Activated CD8-positive, alpha-beta T cell treated with anti-CD3 and anti-CD28 coated beads, Interleukin-2, amount 10 ng/mL, durations not matched to agents 7 days and 5 days (primary cell): ENCODE results near the gene ARMC9. TPM values are rescaled to one million over a fixed set of nuclear protein-coding genes. Genes with fewer than 3 reads are reported as not detected.

Source experiments
- ATAC-seq: fragments of 150-1000 bp; cut with Tn5 transposase; one replicate; pipeline ENCODE4 v1.10.0; 2021; ENCODE audit warnings: moderate library complexity
- CTCF ChIA-PET: fragments of 350-600 bp; sonication (Branson Sonifier 250); formaldehyde crosslinking; loops from one replicate; lab custom pipeline; 2021; ENCODE audit warnings: antibody characterized with exemption; lab: Charles Lee
- POLR2A ChIA-PET: fragments of 350-600 bp; sonication (Branson Sonifier 250); formaldehyde crosslinking; loops from one replicate; lab custom pipeline; 2021; ENCODE audit warnings: antibody characterized with exemption; lab: Charles Lee
- DNase-seq: peaks from one replicate; pipeline ENCODE4 v3.0.0-alpha.2; 2020
- H3K27ac Mint-ChIP-seq: one replicate; pipeline ENCODE4 v1.8.0; 2021; ENCODE audit warnings: mild to moderate bottlenecking, mixed read lengths
- H3K27me3 Mint-ChIP-seq: one replicate; pipeline ENCODE4 v1.8.0; 2021; ENCODE audit warnings: low read depth, mixed read lengths
- H3K36me3 Mint-ChIP-seq: one replicate; pipeline ENCODE4 v1.8.0; 2021; ENCODE audit warnings: low read depth, mixed read lengths
- H3K4me1 Mint-ChIP-seq: one replicate; pipeline ENCODE4 v1.8.0; 2021; ENCODE audit warnings: low read depth, mixed read lengths
- H3K4me3 Mint-ChIP-seq: one replicate; pipeline ENCODE4 v1.8.0; 2021; ENCODE audit warnings: mild to moderate bottlenecking, mixed read lengths
- H3K9me3 Mint-ChIP-seq: one replicate; pipeline ENCODE4 v1.8.0; 2022; ENCODE audit warnings: mixed read lengths; ENCODE audit not compliant: insufficient read depth
- total RNA-seq, 2 experiments: library from RNA; stranded (reverse); gene quantifications; one replicate each; pipeline ENCODE4 v1.2.3, GENCODE V29; 2021

ARMC9 gene
- total RNA-seq, 2 experiments from 2014 or later = 0.65 to 0.92 TPM

DNA sequence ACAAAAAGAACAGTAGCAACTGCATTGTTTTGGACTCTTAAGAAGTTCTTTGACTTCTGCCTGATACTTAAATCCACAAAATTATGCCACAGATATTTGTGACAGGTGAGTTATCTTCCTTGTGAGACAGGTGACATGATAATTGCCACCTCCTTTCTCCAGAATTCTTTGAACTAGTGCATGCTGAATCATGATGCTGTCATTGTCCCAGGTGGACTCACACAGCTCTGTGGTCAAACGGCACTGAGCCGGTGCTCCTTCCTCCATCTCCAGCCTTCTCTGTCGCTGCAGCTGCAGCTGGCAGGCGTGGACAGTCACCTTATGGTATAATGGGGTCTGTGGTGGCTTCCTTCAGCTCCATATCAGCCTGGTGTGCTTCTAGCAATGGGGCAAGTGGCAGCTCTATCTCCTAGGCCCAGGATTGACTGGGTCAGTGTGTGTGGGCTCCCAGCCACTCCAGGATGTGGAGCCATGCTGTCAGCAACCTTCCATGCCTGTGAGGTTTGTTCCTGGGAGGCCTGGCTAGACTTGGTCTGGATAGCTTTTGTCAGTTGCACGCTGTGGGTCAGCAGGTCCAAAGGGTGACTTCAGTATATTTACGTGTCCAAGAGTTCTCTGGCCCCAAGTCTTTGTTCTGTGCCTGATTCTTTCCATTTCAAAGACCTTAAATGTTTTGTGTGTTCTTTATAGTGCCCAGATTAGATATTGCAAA lies 15.7 kb downstream of the ARMC9 start:
- Mint-ChIP-seq H3K27me3 (no peaks in the 10 kb centered on the region), H3K36me3 (no peaks in the 10 kb centered on the region), H3K27ac (no peak overlapping the region), H3K9me3 (no peaks in the 10 kb centered on the region), H3K4me3 (no peak overlapping the region), H3K4me1 (peaks cover under 1% of the 10 kb centered on the region)
- ATAC-seq (no peak), DNase-seq (no peak)
- ChIA-PET POLR2A (no interaction called here), CTCF (interaction anchor here (0.6 to 1.7 kb wide), 2 partner anchors 14 to 89 kb away, joined by 3 to 6 read pairs; partner anchors contain the start of gene HTR2B)

- Mint-ChIP-seq H3K27ac (no peak overlapping the region), H3K4me3 (no peak overlapping the region), H3K4me1 (peaks cover 2% of the 10 kb centered on the region), H3K9me3 (no peaks in the 10 kb centered on the region), H3K27me3 (no peaks in the 10 kb centered on the region), H3K36me3 (no peaks in the 10 kb centered on the region)
- DNase-seq = no peak
- POLR2A ChIA-PET = no interaction called here
- CTCF ChIA-PET = interaction anchor here (0.6 to 0.8 kb wide), 2 partner anchors 109 to 114 kb away, joined by 3 read pairs; no protein-coding TSS in a partner anchor
- ATAC-seq = no peak
Observed at GRCh38 chr2:231218366-231218765, 19.9 kb downstream of the ARMC9 start.

DNA sequence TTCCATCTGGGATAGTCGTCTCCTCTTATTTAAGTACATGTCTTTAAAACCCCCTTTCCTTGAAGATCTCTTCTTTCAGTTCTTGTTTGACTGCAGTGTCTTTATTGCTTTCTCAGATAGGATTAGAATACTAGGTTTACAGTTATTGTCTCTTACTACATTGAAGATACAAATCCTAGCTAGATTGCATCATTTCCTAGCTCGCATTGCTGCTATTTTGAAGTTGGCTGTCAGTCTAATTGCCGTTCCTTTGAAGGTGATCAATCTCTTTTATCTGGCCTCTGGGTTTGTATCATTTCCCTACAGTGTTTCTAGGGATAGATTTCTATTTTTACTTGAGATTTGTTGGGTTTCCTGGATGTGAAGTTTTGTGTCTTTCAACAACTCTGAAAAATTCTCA lies 20.9 kb downstream of the ARMC9 start:
- Mint-ChIP-seq H3K4me3 (no peak overlapping the region), H3K27ac (no peak overlapping the region), H3K27me3 (no peaks in the 10 kb centered on the region), H3K36me3 (no peaks in the 10 kb centered on the region), H3K4me1 (peaks cover 2% of the 10 kb centered on the region), H3K9me3 (no peaks in the 10 kb centered on the region)
- ATAC-seq (no peak), DNase-seq (no peak)
- ChIA-PET POLR2A (interaction anchor here (0.6 kb wide), 1 partner anchor 1056 kb away, joined by 3 read pairs; no protein-coding TSS in a partner anchor), CTCF (interaction anchor here (1.4 kb wide), 1 partner anchor 192 kb away, joined by 3 read pairs; no protein-coding TSS in a partner anchor)

DNA sequence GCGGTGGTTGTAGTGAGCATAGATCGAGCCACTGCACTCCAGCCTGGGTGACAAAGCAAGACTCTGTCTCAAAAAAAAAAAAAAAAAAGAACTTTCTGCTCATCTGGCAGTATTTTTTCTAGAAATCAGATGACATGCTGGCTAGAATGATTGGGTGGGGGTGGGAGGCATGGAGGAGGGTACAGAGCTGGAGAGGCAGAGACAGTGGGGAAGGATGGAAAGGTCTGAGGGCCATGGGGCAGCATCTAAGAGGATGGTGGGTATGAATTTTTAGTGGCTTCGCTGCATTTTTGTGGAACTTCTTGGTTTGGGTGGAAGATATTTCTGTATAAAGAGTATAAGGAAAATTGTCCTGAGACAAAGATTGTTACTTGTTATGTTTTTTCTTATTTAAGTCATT lies 23.3 kb downstream of the ARMC9 start:
- no peak overlapping the region for H3K27ac Mint-ChIP-seq
- ATAC-seq (no peak), DNase-seq (no peak)
- no peaks in the 10 kb centered on the region for H3K27me3 Mint-ChIP-seq
- H3K9me3 Mint-ChIP-seq = no peaks in the 10 kb centered on the region
- ChIA-PET POLR2A (no interaction called here), CTCF (no interaction called here)
- no peaks in the 10 kb centered on the region for H3K36me3 Mint-ChIP-seq
- no peak overlapping the region for H3K4me3 Mint-ChIP-seq
- peaks cover 2% of the 10 kb centered on the region for H3K4me1 Mint-ChIP-seq

GRCh38 chr2:231222318-231223000 lies 24.0 kb downstream of the ARMC9 start:
- ATAC-seq (no peak), DNase-seq (no peak)
- H3K27me3 Mint-ChIP-seq = no peaks in the 10 kb centered on the region
- POLR2A ChIA-PET = no interaction called here
- CTCF ChIA-PET = interaction anchor here (0.6 kb wide), 1 partner anchor 189 kb away, joined by 3 read pairs; no protein-coding TSS in a partner anchor
- peaks cover 2% of the 10 kb centered on the region for H3K4me1 Mint-ChIP-seq
- no peaks in the 10 kb centered on the region for H3K9me3 Mint-ChIP-seq
- no peak overlapping the region for H3K27ac Mint-ChIP-seq
- no peaks in the 10 kb centered on the region for H3K36me3 Mint-ChIP-seq
- H3K4me3 Mint-ChIP-seq = no peak overlapping the region

GRCh38 chr2:231223001-231223375 lies 24.6 kb downstream of the ARMC9 start:
- no peak overlapping the region for H3K27ac Mint-ChIP-seq

DNA sequence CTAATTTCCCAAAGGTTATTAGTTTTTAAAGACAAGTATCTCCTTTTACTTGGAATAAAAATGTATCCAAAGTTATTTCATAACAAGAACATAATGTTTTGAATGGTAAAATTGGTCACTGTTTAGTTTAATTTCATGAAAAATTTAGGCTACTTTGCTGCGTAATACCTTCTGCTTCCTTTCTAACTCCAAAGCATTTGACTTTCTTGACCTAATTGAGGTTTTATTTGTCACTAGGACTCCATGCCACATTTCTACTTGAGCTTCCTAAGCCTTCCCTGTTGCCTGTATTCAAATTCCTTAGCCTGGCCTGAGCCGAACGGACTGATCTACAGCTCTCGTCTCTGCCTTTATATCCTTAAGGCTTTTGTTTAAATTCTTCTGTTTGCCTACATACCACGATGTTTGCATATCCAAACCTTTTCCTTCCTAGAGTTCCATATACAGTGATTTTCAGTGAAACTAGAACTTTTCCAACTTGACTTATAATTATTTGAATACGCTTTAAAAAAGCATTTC lies 25.1 kb downstream of the ARMC9 start:
- DNase-seq (no peak), ATAC-seq (no peak)
- no peak overlapping the region for H3K27ac Mint-ChIP-seq
- H3K4me1 Mint-ChIP-seq = peaks cover 2% of the 10 kb centered on the region
- CTCF ChIA-PET = interaction anchor here (0.7 kb wide), 1 partner anchor 228 kb away, joined by 3 read pairs; no protein-coding TSS in a partner anchor
- H3K4me3 Mint-ChIP-seq = no peak overlapping the region
- H3K36me3 Mint-ChIP-seq = no peaks in the 10 kb centered on the region
- POLR2A ChIA-PET = no interaction called here
- no peaks in the 10 kb centered on the region for H3K27me3 Mint-ChIP-seq
- no peaks in the 10 kb centered on the region for H3K9me3 Mint-ChIP-seq

More at GRCh38 chr2:231223001-231223375, 24.6 kb downstream of the ARMC9 start:
- CTCF ChIA-PET = interaction anchor here (0.6 kb wide), 1 partner anchor 189 kb away, joined by 3 read pairs; no protein-coding TSS in a partner anchor
- Mint-ChIP-seq H3K4me1 (peaks cover 2% of the 10 kb centered on the region), H3K36me3 (no peaks in the 10 kb centered on the region), H3K9me3 (no peaks in the 10 kb centered on the region), H3K4me3 (no peak overlapping the region), H3K27me3 (no peaks in the 10 kb centered on the region)
- POLR2A ChIA-PET = no interaction called here
- ATAC-seq (no peak), DNase-seq (no peak)

GRCh38 chr2:231227310-231228162 lies 29.1 kb downstream of the ARMC9 start:
- Mint-ChIP-seq H3K27ac (no peak overlapping the region), H3K27me3 (no peaks in the 10 kb centered on the region), H3K4me3 (no peak overlapping the region), H3K9me3 (no peaks in the 10 kb centered on the region), H3K4me1 (no peaks in the 10 kb centered on the region), H3K36me3 (no peaks in the 10 kb centered on the region)
- ATAC-seq = peak; percentile 93
- DNase-seq = peak; percentile 68
- CTCF ChIA-PET = interaction anchor here (0.6 to 2.9 kb wide), 39 partner anchors 11 to 409 kb away, joined by 3 to 34 read pairs (median 4); partner anchors contain the start of genes B3GNT7 and NCL
- POLR2A ChIA-PET = no interaction called here

GRCh38 chr2:231228223-231228622 lies 29.8 kb downstream of the ARMC9 start:
- H3K27me3 Mint-ChIP-seq = no peaks in the 10 kb centered on the region
- POLR2A ChIA-PET = no interaction called here
- no peaks in the 10 kb centered on the region for H3K36me3 Mint-ChIP-seq
- DNase-seq (no peak), ATAC-seq (no peak)
- H3K9me3 Mint-ChIP-seq = no peaks in the 10 kb centered on the region
- no peaks in the 10 kb centered on the region for H3K4me1 Mint-ChIP-seq
- H3K4me3 Mint-ChIP-seq = no peak overlapping the region
- CTCF ChIA-PET = interaction anchor here (0.7 to 2.9 kb wide), 28 partner anchors 12 to 404 kb away, joined by 3 to 34 read pairs (median 4); partner anchors contain the start of genes B3GNT7 and NCL
- H3K27ac Mint-ChIP-seq = no peak overlapping the region

DNA sequence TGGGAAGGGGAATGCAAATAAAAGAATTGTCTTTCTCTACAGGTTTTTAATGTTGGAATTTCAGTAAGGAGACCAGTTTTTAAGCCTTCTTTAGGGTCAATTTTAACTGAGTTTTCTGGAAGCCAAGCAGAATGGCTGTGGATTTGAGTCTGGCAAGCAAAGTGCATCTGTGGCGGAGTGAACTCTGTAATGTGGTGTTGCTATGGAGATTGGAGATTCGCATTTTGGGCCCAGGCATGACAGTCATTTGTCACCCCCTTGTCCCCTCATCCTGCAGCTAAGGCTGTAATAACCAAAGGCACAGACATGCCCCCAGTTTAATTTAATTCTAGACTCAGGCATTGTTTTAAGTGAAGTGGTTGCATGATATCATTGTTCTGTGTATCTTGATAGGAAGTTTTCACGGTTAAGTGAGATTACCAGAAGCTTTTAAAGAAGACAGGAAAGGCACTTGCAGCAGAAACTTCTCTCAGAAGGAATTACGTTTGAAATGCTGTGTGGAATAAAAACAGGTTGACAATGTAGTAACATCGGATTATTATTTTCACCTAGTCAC lies 30.6 kb downstream of the ARMC9 start:
- CTCF ChIA-PET = interaction anchor here (0.8 to 2.9 kb wide), 10 partner anchors 13 to 223 kb away, joined by 3 to 34 read pairs (median 6); no protein-coding TSS in a partner anchor
- Mint-ChIP-seq H3K36me3 (no peaks in the 10 kb centered on the region), H3K9me3 (no peaks in the 10 kb centered on the region), H3K4me3 (no peak overlapping the region), H3K27ac (no peak overlapping the region), H3K4me1 (no peaks in the 10 kb centered on the region), H3K27me3 (no peaks in the 10 kb centered on the region)
- ATAC-seq (no peak), DNase-seq (no peak)
- POLR2A ChIA-PET = no interaction called here

- H3K4me3 Mint-ChIP-seq = no peak overlapping the region
- H3K27me3 Mint-ChIP-seq = no peaks in the 10 kb centered on the region
- ATAC-seq (no peak), DNase-seq (no peak)
- H3K36me3 Mint-ChIP-seq = no peaks in the 10 kb centered on the region
- ChIA-PET CTCF (interaction anchor here (0.6 to 1.6 kb wide), 2 partner anchors 171 to 176 kb away, joined by 3 read pairs; no protein-coding TSS in a partner anchor), POLR2A (no interaction called here)
- H3K4me1 Mint-ChIP-seq = no peaks in the 10 kb centered on the region
- no peaks in the 10 kb centered on the region for H3K9me3 Mint-ChIP-seq
- no peak overlapping the region for H3K27ac Mint-ChIP-seq
Observed at GRCh38 chr2:231235217-231235616, 36.8 kb downstream of the ARMC9 start.
